ENCODE measurements around the gene IFI6. TPM values are rescaled to one million over a fixed set of nuclear protein-coding genes. Genes with fewer than 3 reads are reported as not detected.
A peak's percentile ranks its signal among the peaks of the same experiment; 100 is the strongest.

Gene IFI6
- polyA plus RNA-seq, 1 experiment = 26.8 TPM

GRCh38 chr1:27618341-27619082, 53.5 kb downstream of the IFI6 start:
- Histone ChIP-seq H3K27ac (ENCODE audit: low read depth, low read length) (no peak overlapping the region), H3K4me3 (ENCODE audit: low read depth, low read length) (no peak overlapping the region), H3K9me3 (ENCODE audit: control insufficient read depth, insufficient read depth, low read length) (peaks cover 2% of the 10 kb centered on the region; the same call in 1 of the 2 replicates), H3K27me3 (ENCODE audit: control insufficient read depth, insufficient read depth, low read length) (peaks cover 17% of the 10 kb centered on the region)
- no peak for TF ChIP-seq CTCF (IDR thresholded peaks at IDR 0.05; ENCODE audit: low read depth, low read length)
- ChIA-PET POLR2A (no interaction called here), CTCF (interaction anchor here (0.8 to 2.8 kb wide), 3 partner anchors 31 to 62 kb away, joined by 3 to 8 read pairs (median 5); no protein-coding TSS in a partner anchor)
- no peak for DNase-seq (ENCODE audit: low read depth, low spot score)

GRCh38 chr1:27617420-27617819, 54.6 kb downstream of the IFI6 start:
- peaks cover 17% of the 10 kb centered on the region for H3K27me3 ChIP-seq (ENCODE audit: control insufficient read depth, insufficient read depth, low read length)
- no peak for DNase-seq (ENCODE audit: low read depth, low spot score)
- ChIA-PET CTCF (interaction anchor here (1.2 kb wide), 1 partner anchor 52 kb away, joined by 3 read pairs; no protein-coding TSS in a partner anchor), POLR2A (no interaction called here)
- TF ChIP-seq CTCF (IDR thresholded peaks at IDR 0.05; ENCODE audit: low read depth, low read length) = no peak
- no peak overlapping the region for H3K4me3 ChIP-seq (ENCODE audit: low read depth, low read length)
- H3K27ac ChIP-seq (ENCODE audit: low read depth, low read length) = no peak overlapping the region
- H3K9me3 ChIP-seq (ENCODE audit: control insufficient read depth, insufficient read depth, low read length) = peaks cover 2% of the 10 kb centered on the region; the same call in 1 of the 2 replicates

DNA sequence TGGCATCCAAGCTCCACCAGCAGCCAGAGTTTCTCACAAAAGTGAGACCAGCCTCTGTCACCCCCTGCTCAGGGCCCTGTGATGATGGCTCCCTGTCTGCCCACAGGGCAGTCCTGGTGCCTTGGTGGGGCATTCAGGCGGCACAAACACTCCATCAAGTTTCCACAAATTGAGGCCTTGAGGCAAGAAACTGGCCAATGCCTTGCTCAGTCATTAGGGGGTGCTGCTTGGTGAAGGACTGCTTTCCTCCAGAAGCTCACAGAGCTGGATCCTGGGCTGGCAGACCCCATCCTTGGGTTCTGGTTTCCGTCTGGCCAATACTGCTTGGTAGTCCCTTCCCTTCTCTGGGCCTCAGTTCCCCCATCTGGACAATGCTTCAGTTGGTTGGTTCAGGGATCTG, 55.6 kb downstream of the IFI6 start:
- no peak overlapping the region for H3K4me3 ChIP-seq (ENCODE audit: low read depth, low read length)
- no peak for DNase-seq (ENCODE audit: low read depth, low spot score)
- TF ChIP-seq CTCF (IDR thresholded peaks at IDR 0.05; ENCODE audit: low read depth, low read length) = peak; percentile 27; the same call in 1 of the 2 replicates
- H3K9me3 ChIP-seq (ENCODE audit: control insufficient read depth, insufficient read depth, low read length) = peaks cover 2% of the 10 kb centered on the region; the same call in 1 of the 2 replicates
- POLR2A ChIA-PET = no interaction called here
- H3K27me3 ChIP-seq (ENCODE audit: control insufficient read depth, insufficient read depth, low read length) = peaks cover 12% of the 10 kb centered on the region
- CTCF ChIA-PET = interaction anchor here (0.5 to 1.1 kb wide), 2 partner anchors 12 to 41 kb away, joined by 3 read pairs; no protein-coding TSS in a partner anchor
- H3K27ac ChIP-seq (ENCODE audit: low read depth, low read length) = no peak overlapping the region

Small RNA genes lying within 50 kb of the gene (small RNA-seq; reads per million reads assigned to genes)
- not detected for gene AL031729.1 (ENCODE audit: insufficient read length, low read depth)
- gene RNU6-424P (ENCODE audit: insufficient read length, low read depth) = not detected
- gene RNU6-949P (ENCODE audit: insufficient read length, low read depth) = not detected

Other genes starting within 250 kb of the IFI6 start
- 54.8 and 62.7 TPM in 2 replicates for gene WASF2, start 182.0 kb downstream of the IFI6 start, polyA plus RNA-seq (2011; rRNA removed)
- gene AHDC1, start 68.0 kb downstream of the IFI6 start, polyA plus RNA-seq (2011; rRNA removed) = 2.8 and 3.0 TPM in 2 replicates
- gene FGR, start 37.0 kb downstream of the IFI6 start, polyA plus RNA-seq (2011; rRNA removed) = not detected in 2 replicates
- 4.1 and 4.9 TPM in 2 replicates for gene FAM76A, start 53.8 kb upstream of the IFI6 start, polyA plus RNA-seq (2011; rRNA removed)
- gene STX12, start 101.0 kb upstream of the IFI6 start, polyA plus RNA-seq (2011; rRNA removed) = 34.5 and 42.6 TPM in 2 replicates
- 52.7 and 55.2 TPM in 2 replicates for gene PPP1R8, start 158.6 kb upstream of the IFI6 start, polyA plus RNA-seq (2011; rRNA removed)
- gene THEMIS2, start 200.4 kb upstream of the IFI6 start, polyA plus RNA-seq (2011; rRNA removed) = 13.0 and 14.1 TPM in 2 replicates
- gene RPA2, start 242.4 kb upstream of the IFI6 start, polyA plus RNA-seq (2011; rRNA removed) = 35.9 and 49.1 TPM in 2 replicates